HUES48 (cell line): Measurements from ENCODE around the gene ZNF605.
A peak's percentile ranks its signal among the peaks of the same experiment; 100 is the strongest.
"Not testable (repeated sequence)": the region's sequence is repeated elsewhere in the genome, so short reads cannot be mapped to it uniquely, and the experiment has no call there.

Experiments
- H3K27ac ChIP-seq: one replicate; pipeline ENCODE4 v1.7.0; 2013; ENCODE audit warnings: low read depth, low read length, inconsistent platforms
- H3K27me3 ChIP-seq: 2 replicates; pipeline ENCODE4 v1.6.1; 2013; ENCODE audit warnings: mild to moderate bottlenecking, low read length; ENCODE audit not compliant: control insufficient read depth, insufficient read depth
- H3K36me3 ChIP-seq: 2 replicates; pipeline ENCODE4 v1.6.1; 2013; ENCODE audit warnings: low read length; ENCODE audit not compliant: control insufficient read depth, insufficient read depth
- H3K4me1 ChIP-seq: 2 replicates; pipeline ENCODE4 v1.6.1; 2013; ENCODE audit warnings: mild to moderate bottlenecking, low read length; ENCODE audit not compliant: control insufficient read depth, insufficient read depth
- H3K4me3 ChIP-seq: 2 replicates; pipeline ENCODE4 v1.5.1; 2013; ENCODE audit warnings: mild to moderate bottlenecking, low read depth, low read length
- H3K9ac ChIP-seq: 2 replicates; pipeline ENCODE4 v1.6.1; 2013; ENCODE audit warnings: mild to moderate bottlenecking, low read depth, low read length, moderate library complexity
- H3K9me3 ChIP-seq: 2 replicates; pipeline ENCODE4 v1.6.1; 2013; ENCODE audit warnings: low read length; ENCODE audit not compliant: control insufficient read depth, insufficient read depth

The ZNF605 gene

GRCh38 chr12:132956011-132956788 lies at the start of gene ZNF605:
ZNF605 (minus strand) TSS chr12:132956306; CDS start chr12:132945635, 10,671 bp downstream.
- H3K9me3 ChIP-seq: peaks cover 60% of the 10 kb centered on the region
- H3K27me3 ChIP-seq: no peaks in the 10 kb centered on the region
- peak within 1 kb of the TSS; percentile 78 for H3K27ac ChIP-seq
- peak within 1 kb of the TSS; percentile 62 for H3K4me3 ChIP-seq
- no peaks in the 10 kb centered on the region for H3K4me1 ChIP-seq
- no peaks in the 10 kb centered on the region for H3K36me3 ChIP-seq
- H3K9ac ChIP-seq: peak within 1 kb of the TSS; percentile 15; the same call in 1 of the 2 replicates

GRCh38 chr12:132998741-132999140 lies 42.6 kb upstream of the ZNF605 start:
- Histone ChIP-seq H3K27me3 (no peaks in the 10 kb centered on the region), H3K27ac (no peak overlapping the region), H3K9ac (no peak overlapping the region), H3K4me1 (no peaks in the 10 kb centered on the region), H3K9me3 (peaks cover 88% of the 10 kb centered on the region), H3K36me3 (peaks cover 4% of the 10 kb centered on the region; the same call in 1 of the 2 replicates), H3K4me3 (no peak overlapping the region)

GRCh38 chr12:132986885-132987225 lies 30.7 kb upstream of the ZNF605 start:
- Histone ChIP-seq H3K4me1 (no peaks in the 10 kb centered on the region), H3K27me3 (no peaks in the 10 kb centered on the region), H3K4me3 (peak overlapping the region; percentile 93), H3K36me3 (peaks cover 5% of the 10 kb centered on the region), H3K9me3 (peaks cover 65% of the 10 kb centered on the region), H3K9ac (peak overlapping the region; percentile 71), H3K27ac (no peak overlapping the region)

DNA sequence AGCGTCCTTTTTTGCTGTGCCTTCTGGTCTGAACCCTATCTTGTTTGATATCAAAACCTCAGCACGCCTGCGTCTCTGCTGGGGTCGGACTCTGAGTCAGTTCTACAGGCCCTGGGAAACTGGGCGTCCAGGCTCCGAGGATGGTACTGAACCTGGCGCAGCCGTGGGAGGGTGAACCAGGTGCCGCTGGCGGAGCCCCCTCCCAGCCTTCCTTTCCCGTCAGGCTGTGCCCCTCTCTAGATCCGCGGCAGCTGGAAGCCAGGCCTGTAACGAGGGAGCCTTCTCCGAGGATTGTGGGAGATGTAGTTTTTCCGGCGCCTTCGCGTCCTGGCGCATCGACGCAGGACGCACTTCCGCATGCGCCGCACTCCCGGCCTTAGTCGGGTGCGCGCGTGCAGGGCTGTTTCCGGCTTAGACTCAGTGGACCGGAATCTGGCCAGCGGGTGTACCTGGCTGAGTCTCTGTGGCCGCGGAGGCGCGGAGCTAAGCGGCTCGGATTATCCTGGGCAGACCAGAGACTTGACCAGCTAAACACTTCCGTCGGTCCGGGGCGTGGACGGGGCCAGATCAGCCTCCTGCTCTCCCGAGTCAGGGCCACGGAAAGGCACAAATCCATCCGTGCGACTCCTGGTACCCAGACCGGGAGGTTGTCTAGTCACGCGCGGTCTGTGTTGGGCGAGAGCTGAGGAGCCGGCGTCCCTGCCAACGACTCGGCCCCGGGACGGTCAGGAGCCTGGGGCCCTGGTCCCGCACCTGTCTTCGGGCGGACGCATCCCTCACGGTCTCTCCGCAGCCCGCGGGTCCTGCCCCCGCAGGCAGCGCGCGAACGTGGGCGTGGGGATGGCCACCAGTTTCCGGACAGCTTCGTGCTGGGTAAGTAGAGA lies 30.1 kb upstream of the ZNF605 start, which contains the start of gene ZNF26:
TSS of gene ZNF26 (plus strand) at position 367 of the 884 bp plus-strand sequence. CDS start at position 841, 474 bp downstream.
- Histone ChIP-seq H3K4me1 (no peaks in the 10 kb centered on the region), H3K27ac (peak within 1 kb of the TSS; percentile 34), H3K36me3 (peaks cover 5% of the 10 kb centered on the region), H3K4me3 (peak within 1 kb of the TSS; percentile 93), H3K9me3 (peaks cover 63% of the 10 kb centered on the region), H3K27me3 (no peaks in the 10 kb centered on the region), H3K9ac (peak within 1 kb of the TSS; percentile 71)

GRCh38 chr12:132976870-132977269 lies 20.8 kb upstream of the ZNF605 start:
- H3K27ac ChIP-seq, H3K4me1 ChIP-seq, H3K36me3 ChIP-seq, H3K9ac ChIP-seq, H3K27me3 ChIP-seq: not testable (repeated sequence)
- peaks cover 70% of the 10 kb centered on the region for H3K9me3 ChIP-seq
- H3K4me3 ChIP-seq: 0 out of 2 replicates have a peak overlapping the region, but pooled peaks have one; percentile 18

DNA sequence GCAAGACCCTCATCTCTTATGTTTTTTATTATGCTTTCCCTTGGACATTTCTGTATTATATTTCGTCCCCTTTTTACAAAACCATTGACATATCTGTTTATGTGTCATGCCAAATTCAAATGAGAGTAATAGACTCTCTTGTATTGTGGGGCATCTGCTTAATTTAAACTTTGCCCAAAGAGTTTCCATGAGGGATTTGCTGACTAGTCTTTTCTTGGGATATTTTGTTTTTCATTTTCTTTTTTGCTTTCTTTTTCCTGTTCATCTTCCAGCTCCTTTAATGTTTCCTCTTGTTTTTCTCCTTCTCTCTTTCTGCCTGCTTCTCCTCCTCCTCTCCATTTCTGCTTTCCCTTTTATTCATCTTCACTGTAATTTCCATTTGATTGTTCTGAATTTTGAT lies 16.3 kb upstream of the ZNF605 start:
- H3K27ac ChIP-seq: no peak overlapping the region
- no peaks in the 10 kb centered on the region for H3K36me3 ChIP-seq
- peaks cover 78% of the 10 kb centered on the region for H3K9me3 ChIP-seq
- no peaks in the 10 kb centered on the region for H3K4me1 ChIP-seq
- H3K4me3 ChIP-seq: no peak overlapping the region
- H3K27me3 ChIP-seq: no peaks in the 10 kb centered on the region
- no peak overlapping the region for H3K9ac ChIP-seq

- peaks cover 72% of the 10 kb centered on the region for H3K9me3 ChIP-seq
- no peaks in the 10 kb centered on the region for H3K4me1 ChIP-seq
- no peaks in the 10 kb centered on the region for H3K27me3 ChIP-seq
- H3K9ac ChIP-seq: no peak overlapping the region
- no peak overlapping the region for H3K4me3 ChIP-seq
- no peak overlapping the region for H3K27ac ChIP-seq
- no peaks in the 10 kb centered on the region for H3K36me3 ChIP-seq
These were observed 11.6 kb upstream of the ZNF605 start for GRCh38 chr12:132967736-132968135.

GRCh38 chr12:132966676-132967415 lies 10.7 kb upstream of the ZNF605 start:
- Histone ChIP-seq H3K4me1 (no peaks in the 10 kb centered on the region), H3K9me3 (peaks cover 64% of the 10 kb centered on the region), H3K27me3 (no peaks in the 10 kb centered on the region), H3K4me3 (no peak overlapping the region), H3K36me3 (no peaks in the 10 kb centered on the region), H3K9ac (no peak overlapping the region), H3K27ac (no peak overlapping the region)

GRCh38 chr12:132965796-132966195 lies 9.7 kb upstream of the ZNF605 start:
- Histone ChIP-seq H3K36me3 (no peaks in the 10 kb centered on the region), H3K9ac (no peak overlapping the region), H3K9me3 (peaks cover 64% of the 10 kb centered on the region), H3K27me3 (no peaks in the 10 kb centered on the region), H3K4me1 (no peaks in the 10 kb centered on the region), H3K27ac (no peak overlapping the region), H3K4me3 (no peak overlapping the region; the same call in 1 of the 2 replicates)

GRCh38 chr12:132963947-132964346 lies 7.8 kb upstream of the ZNF605 start:
- H3K4me3 ChIP-seq, H3K4me1 ChIP-seq, H3K27ac ChIP-seq, H3K9ac ChIP-seq, H3K36me3 ChIP-seq, H3K27me3 ChIP-seq: not testable (repeated sequence)
- H3K9me3 ChIP-seq: peaks cover 62% of the 10 kb centered on the region
